Glutamatergic neuron (in vitro differentiated cells): ENCODE data around the gene UBE2D2. TPM values are rescaled to one million over a fixed set of nuclear protein-coding genes. Genes with fewer than 3 reads are reported as not detected.
A peak's percentile ranks its signal among the peaks of the same experiment; 100 is the strongest.

Experiments used
- DNase-seq: peaks from one replicate; pipeline ENCODE4 v3.0.0; 2022
- H3K27ac Mint-ChIP-seq: one replicate; pipeline ENCODE4 v1.8.0; 2020; ENCODE audit warnings: mild to moderate bottlenecking, mixed read lengths, inconsistent platforms; ENCODE audit not compliant: unreplicated experiment
- H3K27me3 Mint-ChIP-seq: one replicate; pipeline ENCODE4 v1.8.0; 2020; ENCODE audit warnings: mild to moderate bottlenecking, moderate library complexity, mixed read lengths, inconsistent platforms; ENCODE audit not compliant: unreplicated experiment
- H3K36me3 Mint-ChIP-seq: one replicate; pipeline ENCODE4 v1.8.0; 2020; ENCODE audit warnings: mild to moderate bottlenecking, mixed read lengths, inconsistent platforms; ENCODE audit not compliant: unreplicated experiment
- H3K4me1 Mint-ChIP-seq: one replicate; pipeline ENCODE4 v1.8.0; 2020; ENCODE audit warnings: mild to moderate bottlenecking, low read depth, mixed read lengths, inconsistent platforms; ENCODE audit not compliant: unreplicated experiment
- H3K4me3 Mint-ChIP-seq: one replicate; pipeline ENCODE4 v1.8.0; 2020; ENCODE audit warnings: mild to moderate bottlenecking, mixed read lengths, inconsistent platforms; ENCODE audit not compliant: unreplicated experiment
- H3K9me3 Mint-ChIP-seq: one replicate; pipeline ENCODE4 v1.8.0; 2020; ENCODE audit warnings: mild to moderate bottlenecking, moderate library complexity, mixed read lengths, inconsistent platforms; ENCODE audit not compliant: unreplicated experiment
- total RNA-seq: library from RNA; stranded (reverse); fragmentation: NEBNext Ultra II Directional; extraction: Animal tissue kit (Norgen Biotek cat#: 25700); gene quantifications from one replicate; pipeline ENCODE4 v1.2.1, GENCODE V29; 2021; ENCODE audit not compliant: unreplicated experiment
- TF ChIP-seq, protein P1 (sequence below): fragments of 200-600 bp; sonication (generic); IDR thresholded peaks from one replicate; pipeline ENCODE4 v1.5.0; 2021; ENCODE audit not compliant: partially characterized antibody, unreplicated experiment

Gene UBE2D2
- total RNA-seq, 1 donor from 2014 or later, result 188 TPM

DNA sequence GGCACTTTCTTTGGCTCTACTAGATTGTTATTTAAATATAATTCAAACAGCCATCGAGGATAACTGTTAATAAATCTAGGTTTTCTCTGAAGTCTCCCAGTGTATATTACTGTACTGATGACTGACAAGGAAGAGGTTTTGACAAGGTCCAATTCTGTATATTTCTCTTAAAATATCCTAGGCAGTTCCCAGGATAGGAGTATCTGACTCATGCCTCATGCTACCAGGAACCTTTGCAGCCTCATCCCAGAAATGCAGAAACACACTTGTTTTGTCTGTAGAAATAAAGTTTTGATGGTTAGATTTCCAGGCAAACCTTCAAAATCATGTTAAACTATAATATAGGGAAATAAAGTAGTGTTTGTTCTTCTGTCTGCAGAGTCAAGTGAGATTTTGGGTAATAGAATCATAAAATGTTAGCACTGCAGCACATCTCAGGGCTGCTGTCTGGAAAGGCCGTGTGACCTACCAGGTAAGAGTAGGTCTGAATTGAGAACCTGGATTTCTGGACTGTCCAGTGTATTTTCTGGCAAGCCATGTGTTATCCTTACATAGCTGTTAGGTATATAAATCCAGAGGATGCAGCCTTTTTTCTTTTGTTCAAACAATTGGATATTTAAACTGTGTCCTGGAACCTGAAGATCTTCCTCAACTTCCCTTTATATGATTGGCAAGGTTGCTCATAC lies 8.3 kb downstream of the UBE2D2 start:
- H3K27me3 Mint-ChIP-seq, result no peaks in the 10 kb centered on the region
- no peak overlapping the region for H3K27ac Mint-ChIP-seq
- H3K4me3 Mint-ChIP-seq, result no peak overlapping the region
- DNase-seq, result no peak
- TF ChIP-seq, protein P1, sequence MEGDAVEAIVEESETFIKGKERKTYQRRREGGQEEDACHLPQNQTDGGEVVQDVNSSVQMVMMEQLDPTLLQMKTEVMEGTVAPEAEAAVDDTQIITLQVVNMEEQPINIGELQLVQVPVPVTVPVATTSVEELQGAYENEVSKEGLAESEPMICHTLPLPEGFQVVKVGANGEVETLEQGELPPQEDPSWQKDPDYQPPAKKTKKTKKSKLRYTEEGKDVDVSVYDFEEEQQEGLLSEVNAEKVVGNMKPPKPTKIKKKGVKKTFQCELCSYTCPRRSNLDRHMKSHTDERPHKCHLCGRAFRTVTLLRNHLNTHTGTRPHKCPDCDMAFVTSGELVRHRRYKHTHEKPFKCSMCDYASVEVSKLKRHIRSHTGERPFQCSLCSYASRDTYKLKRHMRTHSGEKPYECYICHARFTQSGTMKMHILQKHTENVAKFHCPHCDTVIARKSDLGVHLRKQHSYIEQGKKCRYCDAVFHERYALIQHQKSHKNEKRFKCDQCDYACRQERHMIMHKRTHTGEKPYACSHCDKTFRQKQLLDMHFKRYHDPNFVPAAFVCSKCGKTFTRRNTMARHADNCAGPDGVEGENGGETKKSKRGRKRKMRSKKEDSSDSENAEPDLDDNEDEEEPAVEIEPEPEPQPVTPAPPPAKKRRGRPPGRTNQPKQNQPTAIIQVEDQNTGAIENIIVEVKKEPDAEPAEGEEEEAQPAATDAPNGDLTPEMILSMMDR, result no peak
- H3K36me3 Mint-ChIP-seq, result no peaks in the 10 kb centered on the region
- H3K9me3 Mint-ChIP-seq, result peaks cover 4% of the 10 kb centered on the region
- H3K4me1 Mint-ChIP-seq, result peaks cover 13% of the 10 kb centered on the region

GRCh38 chr5:139571543-139571942 lies 10.4 kb downstream of the UBE2D2 start:
- Mint-ChIP-seq H3K4me3 (no peak overlapping the region), H3K9me3 (peaks cover 2% of the 10 kb centered on the region), H3K4me1 (peaks cover 9% of the 10 kb centered on the region), H3K27me3 (no peaks in the 10 kb centered on the region), H3K27ac (no peak overlapping the region), H3K36me3 (no peaks in the 10 kb centered on the region)
- DNase-seq, result no peak
- TF ChIP-seq, protein P1, result no peak

DNA sequence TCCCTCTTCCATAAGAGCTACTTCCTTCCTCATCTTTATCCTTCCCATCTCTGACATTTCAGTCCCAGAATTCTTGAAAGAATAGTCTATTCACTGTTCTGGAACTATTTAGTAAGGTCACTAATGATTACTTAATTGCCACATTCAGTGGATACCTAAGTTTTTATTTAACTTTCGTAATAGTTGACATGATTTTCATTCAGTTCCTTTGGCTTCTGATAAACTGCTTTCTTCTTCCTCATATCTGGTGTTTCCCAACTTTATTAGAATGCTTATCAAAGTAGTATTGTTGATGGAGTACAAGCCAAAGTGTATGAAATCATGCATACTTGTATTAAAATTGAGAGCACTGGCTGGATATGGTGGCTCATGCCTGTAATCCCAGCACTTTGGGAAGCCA lies 10.8 kb downstream of the UBE2D2 start:
- TF ChIP-seq, protein P1, result no peak
- Mint-ChIP-seq H3K27me3 (no peaks in the 10 kb centered on the region), H3K36me3 (no peaks in the 10 kb centered on the region), H3K27ac (no peak overlapping the region), H3K4me1 (peaks cover 9% of the 10 kb centered on the region), H3K4me3 (no peak overlapping the region), H3K9me3 (no peaks in the 10 kb centered on the region)
- no peak for DNase-seq

DNA sequence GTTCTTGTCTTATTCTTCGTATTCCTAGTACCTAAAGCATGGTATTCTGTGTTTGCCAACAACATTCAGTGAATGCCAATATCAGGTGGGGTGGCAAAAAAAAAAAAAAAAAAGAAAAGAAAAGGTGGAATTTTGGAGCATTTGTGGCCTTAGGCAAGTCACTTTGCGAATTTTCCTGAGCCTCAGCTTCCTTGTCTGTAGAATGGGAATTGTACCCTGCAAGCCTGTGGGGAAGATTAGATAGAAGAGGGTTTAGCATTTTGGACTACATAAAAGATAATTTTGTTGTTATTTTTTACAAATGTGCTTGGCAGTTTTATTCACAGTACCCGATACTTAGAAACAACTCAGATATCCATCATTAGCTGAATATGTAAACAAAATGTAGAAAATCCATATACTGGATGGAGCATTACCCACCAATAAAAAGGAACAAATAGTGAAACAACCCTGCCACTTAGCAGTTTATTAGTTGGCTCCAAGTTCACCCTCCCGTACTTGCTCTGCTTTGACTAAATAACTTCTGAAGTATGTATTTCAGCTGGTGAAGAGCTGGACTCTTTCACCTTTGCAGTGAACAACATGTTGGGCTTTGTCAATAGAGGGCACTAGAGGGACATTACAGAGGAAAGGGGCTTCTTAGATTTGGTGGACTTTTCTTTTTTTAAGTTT lies 13.6 kb downstream of the UBE2D2 start:
- no peak for DNase-seq
- H3K9me3 Mint-ChIP-seq, result no peaks in the 10 kb centered on the region
- no peak overlapping the region for H3K4me3 Mint-ChIP-seq
- H3K27me3 Mint-ChIP-seq, result no peaks in the 10 kb centered on the region
- TF ChIP-seq, protein P1, result peak; percentile 58
- no peak overlapping the region for H3K27ac Mint-ChIP-seq
- no peaks in the 10 kb centered on the region for H3K36me3 Mint-ChIP-seq
- H3K4me1 Mint-ChIP-seq, result peaks cover 13% of the 10 kb centered on the region

- H3K27ac Mint-ChIP-seq, result no peak overlapping the region
- no peaks in the 10 kb centered on the region for H3K9me3 Mint-ChIP-seq
- TF ChIP-seq, protein P1, result peak; percentile 4
- H3K4me1 Mint-ChIP-seq, result peaks cover 13% of the 10 kb centered on the region
- H3K4me3 Mint-ChIP-seq, result no peak overlapping the region
- H3K36me3 Mint-ChIP-seq, result no peaks in the 10 kb centered on the region
- no peaks in the 10 kb centered on the region for H3K27me3 Mint-ChIP-seq
- no peak for DNase-seq
Observed at GRCh38 chr5:139575313-139575646, 14.1 kb downstream of the UBE2D2 start.
